K562 (cell line): Measurements from ENCODE around the gene TRIM47. TPM values are rescaled to one million over a fixed set of nuclear protein-coding genes. Genes with fewer than 3 reads are reported as not detected.

Source experiments
- ATAC-seq: fragments of 200-7000 bp; cut with Tn5 transposase; 3 replicates; pipeline ENCODE4 v1.9.1; 2020; ENCODE audit warnings: moderate library complexity
- BruUV-seq: library from RNA; stranded (reverse); fragments of 400-500 nt; replicated peaks from 2 replicates; lab custom pipeline; 2021; lab: Mats Ljungman, UMichigan
- CTCF ChIA-PET: fragments of 300-600 bp; formaldehyde crosslinking; extraction: SDS; loops from one replicate; lab custom pipeline; 2021; ENCODE audit warnings: low intra/inter-chr PET ratio; lab: Yijun Ruan, JAX
- POLR2A ChIA-PET: fragments of 300-600, 350-650 bp; sonication (Branson Sonifier 250); formaldehyde crosslinking; extraction: SDS; loops from one replicate; lab custom pipeline; 2021; ENCODE audit warnings: antibody characterized with exemption, inconsistent platforms; lab: Yijun Ruan, JAX
- DNase-seq, 4 experiments: peaks; one replicate each; pipeline versions ENCODE4 v3.0.0 to v3.0.0-alpha.2; 2011 to 2018; ENCODE audit warnings: low spot score in 3 of 4, mixed read lengths in 3 of 4; ENCODE audit errors: extremely low read depth in 1 of 4
- FAIRE-seq: peaks from 2 replicates; lab custom pipeline; 2011; peaks lifted over from hg19 to GRCh38; lab: Jason Lieb, UNC
- H2AFZ ChIP-seq: 2 replicates; pipeline ENCODE4 v1.6.0; 2011; ENCODE audit warnings: low read depth, low read length, control low read depth, inconsistent platforms
- H3K27ac ChIP-seq: fragments of 200-600 bp; 3 replicates; pipeline ENCODE4 v1.8.0; 2011; ENCODE audit warnings: low read depth, mild to moderate bottlenecking, control low read depth, inconsistent platforms, low read length, moderate library complexity, mixed read lengths; ENCODE audit errors: extremely low read depth
- H3K27me3 ChIP-seq, 2 experiments: fragments of 300-600 bp in 1 of 2; 2 replicates in 1 of 2; 3 replicates in 1 of 2; pipeline versions ENCODE4 v1.6.0 to v1.8.0; 2011; ENCODE audit warnings: inconsistent platforms in 2 of 2, low read length in 2 of 2, mild to moderate bottlenecking in 1 of 2, mixed read lengths in 1 of 2, moderate library complexity in 1 of 2; ENCODE audit not compliant: control insufficient read depth in 2 of 2, insufficient read depth in 2 of 2
- H3K36me3 ChIP-seq: fragments of 300-600 bp; 3 replicates; pipeline ENCODE4 v1.8.0; 2011; ENCODE audit warnings: mild to moderate bottlenecking, low read length, inconsistent platforms; ENCODE audit not compliant: control insufficient read depth, insufficient read depth
- H3K4me1 ChIP-seq, 2 experiments: fragments of 200-600 bp in 1 of 2; replicated peaks in 1 of 2; 2 replicates in 1 of 2; 3 replicates in 1 of 2; pipeline versions ENCODE4 v1.5.1 to v1.8.0; 2011; ENCODE audit warnings: inconsistent platforms in 2 of 2, low read length in 2 of 2, mild to moderate bottlenecking in 1 of 2, mixed read lengths in 1 of 2, moderate library complexity in 1 of 2; ENCODE audit not compliant: control insufficient read depth in 2 of 2, insufficient read depth in 2 of 2
- H3K4me2 ChIP-seq: 2 replicates; pipeline ENCODE4 v1.6.1; 2011; ENCODE audit warnings: low read length, control low read depth, inconsistent platforms, mixed read lengths; ENCODE audit not compliant: insufficient read depth
- H3K4me3 ChIP-seq: fragments of 200-600 bp; sonication (generic), shearing (Covaris generic); 2 replicates; pipeline ENCODE4 v1.5.1; 2016; ENCODE audit warnings: control low read depth, inconsistent platforms
- H3K79me2 ChIP-seq: fragments of 200-600 bp; 3 replicates; pipeline ENCODE4 v1.8.0; 2011; ENCODE audit warnings: low read length, inconsistent platforms; ENCODE audit not compliant: control insufficient read depth, insufficient read depth
- H3K9ac ChIP-seq, 2 experiments: 2 replicates each; pipeline versions ENCODE4 v1.6.0 to v1.6.1; 2011; ENCODE audit warnings: low read depth in 2 of 2, low read length in 2 of 2, control low read depth in 1 of 2, inconsistent platforms in 1 of 2, mild to moderate bottlenecking in 1 of 2, mixed read lengths in 1 of 2; ENCODE audit not compliant: insufficient read depth in 1 of 2
- H3K9me1 ChIP-seq: one replicate; pipeline ENCODE4 v1.6.0; 2011; ENCODE audit warnings: inconsistent platforms, mild to moderate bottlenecking, low read length, moderate library complexity; ENCODE audit not compliant: control insufficient read depth, insufficient read depth
- H3K9me3 ChIP-seq: replicated peaks from 2 replicates; pipeline ENCODE4 v1.5.1; 2011; ENCODE audit warnings: low read depth, low read length, inconsistent platforms; ENCODE audit not compliant: control insufficient read depth, insufficient read depth
- H4K20me1 ChIP-seq: replicated peaks from 2 replicates; pipeline ENCODE4 v1.6.1; 2011; ENCODE audit warnings: low read length, inconsistent platforms, mixed read lengths; ENCODE audit not compliant: control insufficient read depth, insufficient read depth
- BCOR ChIP-seq: fragments of 450-650 bp; IDR thresholded peaks from 2 replicates; pipeline ENCODE4 v1.6.1; 2016
- HCFC1 ChIP-seq: IDR thresholded peaks from 2 replicates; pipeline ENCODE4 v1.6.1; 2012; ENCODE audit warnings: low read depth, low read length, improper control_type of control experiment
- KDM1A ChIP-seq, 2 experiments: fragments of 450-650 bp; IDR thresholded peaks; 2 replicates each; pipeline ENCODE4 v1.6.1; 2016; ENCODE audit warnings: mild to moderate bottlenecking in 2 of 2
- ZNF24 ChIP-seq: fragments of 450-650 bp; IDR thresholded peaks from 2 replicates; pipeline ENCODE4 v1.6.1; 2016
- WGBS: fragments of 100-300 bp; shearing (Covaris generic); methylation state at CpG from one replicate; pipeline ENCODE4 v1.1.6; 2016; ENCODE audit warnings: low coverage, mixed read lengths; ENCODE audit not compliant: insufficient coverage; ENCODE audit errors: missing lambda C conversion rate; 5-methylcytosine and 5-hydroxymethylcytosine counted together
- in situ Hi-C: fragments of 300-500 bp; cut with MboI; formaldehyde crosslinking; loops from 4 replicates; pipeline ENCODE4 v1.15.0; 2018; ENCODE audit warnings: inconsistent platforms, mixed read lengths
- intact Hi-C: fragments of 100-400 bp; cut with micrococcal nuclease; formaldehyde crosslinking; loops from 2 replicates; pipeline ENCODE4 v1.14.2; 2022
- polyA plus RNA-seq, 8 experiments: library from polyadenylated mRNA; depleted of rRNA in 4 of 8; stranded (reverse) in 5 of 8; unstranded in 3 of 8; fragments of >200 nt; fragmentation: Nextera tagmentation in 2 of 8; fragmentation: Illumina TruSeq in 1 of 8; extraction: Ambion mirVana in 2 of 8; extraction: Trizol in 1 of 8; gene quantifications; 2 replicates each; pipeline versions ENCODE4 v1.2.1 to v1.2.3, GENCODE V29; 2011 to 2014; ENCODE audit warnings: inconsistent platforms in 1 of 8, missing spikeins in 1 of 8
- total RNA-seq, 7 experiments: library from RNA; depleted of rRNA in 6 of 7; stranded (reverse); fragments of >200 nt in 6 of 7; fragmentation: Illumina TruSeq in 2 of 7; extraction: Trizol in 2 of 7; gene quantifications; 2 replicates each; pipeline versions ENCODE4 v1.2.1 to v1.2.3, GENCODE V29; 2011 to 2021; ENCODE audit warnings: low replicate concordance in 1 of 7
- TF ChIP-seq, protein P1 (sequence below), 2 experiments: fragments of 450-650 bp; formaldehyde crosslinking in 1 of 2; IDR thresholded peaks; 2 replicates each; pipeline versions ENCODE4 v1.4.0 to v1.6.1; 2014 to 2020; ENCODE audit warnings: mild to moderate bottlenecking in 2 of 2, borderline replicate concordance in 1 of 2, low read depth in 1 of 2

Gene TRIM47
- total and polyA plus RNA-seq, 9 of the 15 experiments (the other 6 are each of a cell fraction or from before 2014, with no cell fraction given), result 0.56 to 6.1 (median 3.2) TPM

DNA sequence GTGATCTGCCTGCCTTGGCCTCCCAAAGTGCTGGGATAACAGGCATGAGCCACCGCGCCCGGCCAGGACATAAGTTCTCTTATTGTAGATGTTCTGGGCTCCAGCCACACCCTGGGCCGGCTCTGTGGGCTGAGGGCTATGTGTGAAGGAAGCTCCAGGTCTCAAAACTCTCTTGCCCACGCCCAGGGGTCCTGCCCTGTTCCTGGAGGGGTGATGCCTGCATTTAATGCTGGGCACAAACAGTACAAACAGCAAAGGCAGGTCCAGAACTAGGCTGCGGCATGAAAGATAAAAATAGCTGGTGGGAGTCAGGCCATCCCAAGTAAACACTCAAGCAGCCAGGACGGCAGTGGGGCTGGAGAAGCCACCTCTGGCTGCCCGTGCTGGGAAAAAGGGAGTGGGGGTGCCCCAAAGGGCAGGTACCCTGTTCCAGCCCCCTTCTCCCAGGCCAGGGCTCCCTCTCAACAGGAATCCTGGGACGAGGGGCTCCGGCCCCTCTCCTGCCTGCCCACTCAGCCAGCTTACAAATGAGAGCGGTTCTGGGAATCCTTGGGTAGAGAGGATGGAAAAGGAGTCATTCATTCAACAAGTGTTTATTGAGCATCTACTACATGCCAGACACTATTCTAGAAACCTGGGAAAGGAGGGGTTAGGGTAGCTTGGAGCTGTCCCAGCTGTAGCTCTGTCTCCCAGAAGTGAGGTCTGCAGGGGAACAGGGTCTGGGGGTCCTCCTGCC lies 4.6 kb downstream of the TRIM47 start:
- H3K36me3 ChIP-seq, result no peaks in the 10 kb centered on the region
- peak in 1 of 4 experiments; percentile 3 for DNase-seq
- in situ Hi-C loops (no loop called here), intact Hi-C loops (no loop called here)
- no peak overlapping the region for H3K27ac ChIP-seq
- ChIA-PET CTCF (no interaction called here), POLR2A (interaction anchor here (0.6 to 15.8 kb wide), 9 partner anchors 11 to 105 kb away, joined by 3 to 169 read pairs (median 4); partner anchors contain the start of genes ACOX1, TEN1, TRIM65 and WBP2)
- H3K4me2 ChIP-seq, result no peak overlapping the region
- no peaks in the 10 kb centered on the region for H3K9me1 ChIP-seq
- H3K4me3 ChIP-seq, result no peak overlapping the region
- BruUV-seq, result no TSS peak
- H3K27me3 ChIP-seq, result no peaks in the 10 kb centered on the region
- H3K4me1 ChIP-seq, result peaks cover 10 to 75% of the 10 kb centered on the region in 2 experiments
- no peaks in the 10 kb centered on the region for H3K79me2 ChIP-seq
- no peak for FAIRE-seq
- 65% methylated on average over 11 of the region's 11 CpGs for WGBS
- no peaks in the 10 kb centered on the region for H3K9me3 ChIP-seq
- TF ChIP-seq, protein P1, sequence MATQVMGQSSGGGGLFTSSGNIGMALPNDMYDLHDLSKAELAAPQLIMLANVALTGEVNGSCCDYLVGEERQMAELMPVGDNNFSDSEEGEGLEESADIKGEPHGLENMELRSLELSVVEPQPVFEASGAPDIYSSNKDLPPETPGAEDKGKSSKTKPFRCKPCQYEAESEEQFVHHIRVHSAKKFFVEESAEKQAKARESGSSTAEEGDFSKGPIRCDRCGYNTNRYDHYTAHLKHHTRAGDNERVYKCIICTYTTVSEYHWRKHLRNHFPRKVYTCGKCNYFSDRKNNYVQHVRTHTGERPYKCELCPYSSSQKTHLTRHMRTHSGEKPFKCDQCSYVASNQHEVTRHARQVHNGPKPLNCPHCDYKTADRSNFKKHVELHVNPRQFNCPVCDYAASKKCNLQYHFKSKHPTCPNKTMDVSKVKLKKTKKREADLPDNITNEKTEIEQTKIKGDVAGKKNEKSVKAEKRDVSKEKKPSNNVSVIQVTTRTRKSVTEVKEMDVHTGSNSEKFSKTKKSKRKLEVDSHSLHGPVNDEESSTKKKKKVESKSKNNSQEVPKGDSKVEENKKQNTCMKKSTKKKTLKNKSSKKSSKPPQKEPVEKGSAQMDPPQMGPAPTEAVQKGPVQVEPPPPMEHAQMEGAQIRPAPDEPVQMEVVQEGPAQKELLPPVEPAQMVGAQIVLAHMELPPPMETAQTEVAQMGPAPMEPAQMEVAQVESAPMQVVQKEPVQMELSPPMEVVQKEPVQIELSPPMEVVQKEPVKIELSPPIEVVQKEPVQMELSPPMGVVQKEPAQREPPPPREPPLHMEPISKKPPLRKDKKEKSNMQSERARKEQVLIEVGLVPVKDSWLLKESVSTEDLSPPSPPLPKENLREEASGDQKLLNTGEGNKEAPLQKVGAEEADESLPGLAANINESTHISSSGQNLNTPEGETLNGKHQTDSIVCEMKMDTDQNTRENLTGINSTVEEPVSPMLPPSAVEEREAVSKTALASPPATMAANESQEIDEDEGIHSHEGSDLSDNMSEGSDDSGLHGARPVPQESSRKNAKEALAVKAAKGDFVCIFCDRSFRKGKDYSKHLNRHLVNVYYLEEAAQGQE (IDR thresholded peaks at IDR 0.05; ENCODE audit: borderline replicate concordance), result no peak
- TF ChIP-seq, protein P1 (CRISPR knock-in tag; IDR thresholded peaks at IDR 0.05; ENCODE audit: low read depth), result no peak
- TF ChIP-seq KDM1A (IDR thresholded peaks at IDR 0.05), result peak in 1 of 2 experiments; percentile 32; a peak in 1 of 4 replicates
- TF ChIP-seq ZNF24, result peak; percentile 74
- TF ChIP-seq BCOR, result peak; percentile 66
- no peak for TF ChIP-seq HCFC1
- no peaks in the 10 kb centered on the region for H4K20me1 ChIP-seq
- ATAC-seq, result no peak
- peak overlapping the region in 1 of 2 experiments; percentile 76; a peak in 2 of 4 replicates for H3K9ac ChIP-seq
- no peak overlapping the region for H2AFZ ChIP-seq
